Globus pallidus (tissue), 1 donor: ENCODE data around the gene SCYGR1.

Experiments
- DNase-seq: peaks from one replicate; pipeline ENCODE4 v3.0.0-alpha.2; 2015; ENCODE audit warnings: low spot score

Gene SCYGR1

GRCh38 chr2:227370791-227371312 lies 16.9 kb downstream of the SCYGR1 start:
- DNase-seq = no peak

DNA sequence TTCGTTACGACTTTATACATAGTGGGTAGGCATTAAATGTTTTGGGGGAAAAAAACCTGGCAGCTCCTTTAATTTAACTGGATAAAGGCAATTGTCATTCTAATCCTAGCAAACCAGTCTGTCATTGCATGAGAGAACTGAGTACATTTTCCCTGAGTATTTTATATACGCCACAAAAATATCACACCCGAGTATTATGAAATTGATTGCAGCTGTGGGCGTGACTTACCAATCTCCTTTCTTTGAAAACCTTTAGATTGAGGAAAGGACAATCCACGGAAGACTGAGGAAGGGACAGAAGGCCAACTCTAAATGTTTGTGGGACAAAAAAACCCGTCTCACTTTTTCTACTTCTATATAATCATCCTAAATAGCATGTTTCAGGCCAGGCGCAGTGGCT lies 17.7 kb downstream of the SCYGR1 start:
- DNase-seq = no peak

GRCh38 chr2:227368574-227368973 lies 19.2 kb downstream of the SCYGR1 start:
- DNase-seq = no peak

- no peak for DNase-seq
Observed at GRCh38 chr2:227367427-227367795, 20.3 kb downstream of the SCYGR1 start.

DNA sequence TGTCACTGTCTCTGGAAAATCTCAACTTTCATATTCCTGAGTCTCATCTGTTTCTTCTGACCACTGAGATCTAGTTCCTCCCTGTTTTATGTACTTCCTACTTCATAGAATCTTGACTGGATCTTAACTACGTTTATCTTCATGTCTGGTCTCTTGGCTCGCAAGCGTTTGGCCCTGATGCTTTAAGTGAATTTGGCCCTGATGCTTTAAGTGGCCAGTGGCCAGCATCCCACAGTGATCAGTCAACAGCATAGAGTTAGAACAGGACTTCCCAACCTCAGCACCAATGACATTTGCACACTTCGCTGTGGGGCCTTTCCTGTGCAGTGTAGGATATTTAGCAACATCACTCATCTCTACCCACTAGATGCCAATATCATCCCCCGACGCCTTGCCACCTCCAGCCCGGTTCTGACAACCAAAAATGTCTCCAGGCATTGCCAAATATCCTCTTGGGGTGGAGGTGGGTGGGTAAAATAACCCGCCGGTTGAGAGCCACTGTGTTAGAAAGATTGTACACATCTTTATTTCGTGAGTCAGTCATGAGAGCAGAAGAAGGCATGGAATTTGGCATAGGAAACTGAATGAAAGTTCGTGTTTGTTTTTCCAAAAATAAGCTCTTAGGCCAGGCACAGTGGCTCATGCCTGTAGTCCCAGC lies 20.9 kb downstream of the SCYGR1 start:
- no peak for DNase-seq

DNA sequence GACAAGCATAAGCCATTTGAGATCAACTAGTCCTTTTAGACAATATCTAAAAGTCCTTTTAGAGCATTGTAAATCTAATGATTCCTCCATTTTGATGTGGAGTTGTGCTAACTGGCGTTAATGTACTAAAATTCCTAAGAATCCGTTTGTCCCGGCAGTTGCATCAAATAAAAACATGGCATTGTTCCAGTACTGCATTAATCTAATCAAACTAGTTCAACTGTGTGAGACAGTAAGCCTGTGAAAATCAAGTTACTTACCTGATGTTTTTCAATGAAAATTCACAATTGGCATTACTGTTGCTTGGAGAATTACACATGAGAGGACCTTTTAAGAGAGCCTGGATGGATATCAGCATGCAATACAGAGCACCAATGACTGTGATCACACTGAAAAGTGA lies 21.9 kb downstream of the SCYGR1 start:
- no peak for DNase-seq

- DNase-seq = peak; percentile 68
Observed at GRCh38 chr2:227364585-227365263, 23.0 kb downstream of the SCYGR1 start.

- DNase-seq = peak; percentile 44
Observed at GRCh38 chr2:227363756-227364155, 24.0 kb downstream of the SCYGR1 start.

GRCh38 chr2:227360351-227360750 lies 27.4 kb downstream of the SCYGR1 start:
- no peak for DNase-seq

GRCh38 chr2:227351639-227352038 lies 36.1 kb downstream of the SCYGR1 start:
- no peak for DNase-seq

DNA sequence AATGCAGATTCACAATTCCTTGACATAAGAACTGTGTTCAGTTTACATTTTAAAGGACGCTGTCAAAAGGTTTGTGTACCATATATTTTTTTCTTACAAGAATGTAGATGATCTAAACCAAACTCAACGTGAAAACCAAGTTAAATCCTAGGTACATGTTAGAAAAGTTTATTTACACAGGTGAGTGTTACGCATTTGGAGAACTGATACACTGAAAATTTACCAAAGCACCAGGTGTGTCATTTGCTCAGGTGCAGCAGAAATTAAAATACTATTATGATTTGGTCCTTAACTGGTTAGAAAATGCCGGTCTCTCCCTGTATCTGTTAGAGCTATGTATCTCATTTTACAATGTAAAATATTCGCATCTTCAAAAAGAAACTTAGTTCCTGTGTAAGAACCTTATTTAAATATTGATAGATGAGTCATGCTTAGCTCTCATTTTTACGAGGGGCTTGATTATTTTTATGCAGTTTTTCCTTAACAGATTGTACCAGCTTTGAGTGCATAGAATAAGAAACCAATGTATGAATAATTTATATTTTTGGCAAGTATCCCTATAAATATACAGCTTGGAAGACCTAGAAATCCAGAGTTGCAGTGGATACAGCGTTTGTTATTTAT lies 37.6 kb downstream of the SCYGR1 start:
- DNase-seq = no peak

- no peak for DNase-seq
Observed at GRCh38 chr2:227348324-227348723, 39.4 kb downstream of the SCYGR1 start.

DNA sequence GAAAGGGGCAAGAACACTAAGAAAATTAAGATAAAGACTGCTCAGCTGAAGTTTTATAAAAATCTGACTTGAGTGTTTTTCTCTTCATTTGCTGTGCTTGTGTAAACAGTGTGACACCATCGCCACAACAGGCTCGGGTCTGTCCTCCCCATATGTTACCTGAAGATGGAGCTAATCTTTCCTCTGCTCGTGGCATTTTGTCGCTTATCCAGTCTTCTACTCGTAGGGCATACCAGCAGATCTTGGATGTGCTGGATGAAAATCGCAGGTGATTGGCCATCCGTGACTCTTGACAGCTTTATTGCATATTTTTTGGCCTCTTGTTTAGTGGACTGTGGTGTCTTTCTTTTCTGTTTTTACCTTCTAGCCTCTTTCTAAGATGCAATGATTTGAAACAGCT lies 40.6 kb downstream of the SCYGR1 start:
- no peak for DNase-seq

DNA sequence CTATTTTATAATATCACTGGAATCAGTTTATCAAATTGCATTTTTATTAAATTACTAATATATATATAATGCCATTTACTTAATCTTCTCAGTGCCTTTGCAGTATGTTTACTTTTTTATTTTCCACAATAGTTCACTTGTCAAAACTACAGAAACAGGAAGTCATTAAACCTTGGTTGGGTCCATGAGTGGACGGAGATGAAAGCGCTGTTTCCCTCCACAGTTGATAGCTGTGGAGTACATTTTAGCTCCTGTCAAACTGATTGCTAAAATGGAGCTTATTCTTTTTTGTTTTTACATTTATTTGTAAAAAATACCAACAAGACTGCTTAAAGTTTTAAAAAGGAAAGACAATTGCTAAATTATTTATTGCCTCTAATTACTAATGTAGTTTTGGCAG lies 43.5 kb downstream of the SCYGR1 start:
- no peak for DNase-seq

DNA sequence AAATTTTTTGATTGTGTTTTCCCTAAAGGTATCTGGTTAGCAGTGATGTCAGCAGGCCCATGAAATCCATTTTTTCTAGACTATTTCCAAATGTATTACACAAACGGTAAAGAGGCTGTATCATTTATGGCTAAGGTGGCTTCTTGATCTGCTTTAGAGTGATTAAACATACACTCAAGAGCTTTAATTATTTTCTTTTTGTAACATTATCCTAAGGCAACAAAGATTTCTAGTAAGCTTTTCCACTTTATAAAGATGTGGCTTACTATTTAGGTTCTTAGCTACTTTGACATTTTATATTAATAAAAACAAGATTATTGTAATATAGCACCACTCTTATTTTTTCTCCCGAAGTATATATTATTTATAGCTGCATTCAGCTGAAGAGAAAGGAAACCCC lies 46.2 kb downstream of the SCYGR1 start:
- no peak for DNase-seq

- DNase-seq = peak; percentile 69
Observed at GRCh38 chr2:227340106-227340505, 47.6 kb downstream of the SCYGR1 start.

GRCh38 chr2:227339098-227339599 lies 48.6 kb downstream of the SCYGR1 start:
- no peak for DNase-seq
